ENCODE results near the gene ADNP. TPM values are rescaled to one million over a fixed set of nuclear protein-coding genes. Genes with fewer than 3 reads are reported as not detected.

The ADNP gene
- total and polyA plus RNA-seq, 2 experiments from 2014 or later, result 95.0 to 106 TPM

DNA sequence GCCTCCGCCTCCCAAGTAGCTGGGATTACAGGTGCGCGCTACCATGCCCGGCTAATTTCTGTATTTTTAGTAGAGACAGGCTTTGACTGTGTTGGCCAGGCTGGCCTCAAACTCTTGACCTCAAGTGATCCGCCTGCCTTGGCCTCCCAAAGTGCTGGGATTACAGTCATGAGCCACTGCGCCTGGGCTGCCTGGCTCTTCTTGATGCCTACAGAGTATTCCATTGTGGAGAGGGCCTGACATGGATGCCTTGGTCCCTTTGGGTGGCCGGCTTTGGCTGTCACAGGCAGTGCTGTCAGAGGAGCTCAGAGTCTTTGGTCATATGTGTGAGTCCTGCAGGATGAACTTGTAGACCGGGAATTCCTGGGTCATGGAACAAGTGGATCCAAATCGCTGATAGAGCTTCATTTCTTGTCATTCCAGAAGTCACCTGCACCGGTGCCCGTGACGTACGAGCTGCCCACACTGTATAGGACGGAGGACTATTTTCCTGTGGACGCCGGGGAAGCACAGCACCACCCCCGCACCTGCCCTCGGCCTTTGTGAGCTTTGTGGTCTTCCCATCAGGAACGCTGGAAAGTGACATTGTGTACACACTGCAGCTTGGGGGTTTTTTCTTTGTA, 55.1 kb downstream of the ADNP start:
- H3K4me3 Mint-ChIP-seq, result no peak overlapping the region
- Histone ChIP-seq H3K4me2 (no peak overlapping the region), H3K4me1 (ENCODE audit: insufficient read depth) (peaks cover 7% of the 10 kb centered on the region), H3K9me2 (ENCODE audit: insufficient read depth) (no peaks in the 10 kb centered on the region), H2AFZ (no peak overlapping the region), H3K79me2 (replicated peaks; ENCODE audit: insufficient read depth) (no peaks in the 10 kb centered on the region; the same call in 1 of the 2 replicates), H3K27ac (ENCODE audit: low read depth) (no peak overlapping the region), H3K27me3 (ENCODE audit: insufficient read depth) (no peaks in the 10 kb centered on the region), H3K36me3 (ENCODE audit: insufficient read depth) (no peaks in the 10 kb centered on the region), H3K4me3 (no peak overlapping the region), H4K20me1 (replicated peaks; ENCODE audit: insufficient read depth) (no peaks in the 10 kb centered on the region), H3F3A (replicated peaks; ENCODE audit: low read depth) (no peaks in the 10 kb centered on the region; the same call in 1 of the 2 replicates)
- H3K4me1 Mint-ChIP-seq, result peaks cover 32% of the 10 kb centered on the region
- H3K27me3 Mint-ChIP-seq (ENCODE audit: insufficient read depth, low read depth, poor library complexity), result peaks cover 22% of the 10 kb centered on the region
- peaks cover 23% of the 10 kb centered on the region for H3K36me3 Mint-ChIP-seq (ENCODE audit: low read depth)
- ATAC-seq, result no peak
- DNase-seq (ENCODE audit: low spot score), result no peak
- H3K9me3 Mint-ChIP-seq, result no peaks in the 10 kb centered on the region; the same call in 2 of the 3 replicates
- no peak overlapping the region for H3K27ac Mint-ChIP-seq
- TF ChIP-seq ZNF462 (CRISPR knock-in tag; IDR thresholded peaks at IDR 0.05) (no peak), ZNF331 (CRISPR knock-in tag; IDR thresholded peaks at IDR 0.05; ENCODE audit: low read depth) (no peak), EZH2 (IDR thresholded peaks at IDR 0.05; ENCODE audit: low read depth, unreplicated experiment) (no peak), STAT1 (IDR thresholded peaks at IDR 0.05; ENCODE audit: unreplicated experiment) (no peak), CTCF (conservative IDR thresholded peaks at IDR 0.05; ENCODE audit: low read depth in 2 of 2) (no peak), POLR2AphosphoS5 (IDR thresholded peaks at IDR 0.05; ENCODE audit: low read depth) (no peak), CREB1 (CRISPR knock-in tag; IDR thresholded peaks at IDR 0.05; ENCODE audit: low read depth) (no peak), NANOG (IDR thresholded peaks at IDR 0.05; ENCODE audit: borderline replicate concordance) (no peak), JUNB (IDR thresholded peaks at IDR 0.05; ENCODE audit: unreplicated experiment) (no peak), EZH2phosphoT487 (IDR thresholded peaks at IDR 0.05; ENCODE audit: unreplicated experiment) (no peak), ZNF114 (CRISPR knock-in tag; IDR thresholded peaks at IDR 0.05) (no peak)
- TF ChIP-seq, protein P1, sequence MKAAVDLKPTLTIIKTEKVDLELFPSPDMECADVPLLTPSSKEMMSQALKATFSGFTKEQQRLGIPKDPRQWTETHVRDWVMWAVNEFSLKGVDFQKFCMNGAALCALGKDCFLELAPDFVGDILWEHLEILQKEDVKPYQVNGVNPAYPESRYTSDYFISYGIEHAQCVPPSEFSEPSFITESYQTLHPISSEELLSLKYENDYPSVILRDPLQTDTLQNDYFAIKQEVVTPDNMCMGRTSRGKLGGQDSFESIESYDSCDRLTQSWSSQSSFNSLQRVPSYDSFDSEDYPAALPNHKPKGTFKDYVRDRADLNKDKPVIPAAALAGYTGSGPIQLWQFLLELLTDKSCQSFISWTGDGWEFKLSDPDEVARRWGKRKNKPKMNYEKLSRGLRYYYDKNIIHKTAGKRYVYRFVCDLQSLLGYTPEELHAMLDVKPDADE (IDR thresholded peaks at IDR 0.05), result no peak
- TF ChIP-seq, protein P2, sequence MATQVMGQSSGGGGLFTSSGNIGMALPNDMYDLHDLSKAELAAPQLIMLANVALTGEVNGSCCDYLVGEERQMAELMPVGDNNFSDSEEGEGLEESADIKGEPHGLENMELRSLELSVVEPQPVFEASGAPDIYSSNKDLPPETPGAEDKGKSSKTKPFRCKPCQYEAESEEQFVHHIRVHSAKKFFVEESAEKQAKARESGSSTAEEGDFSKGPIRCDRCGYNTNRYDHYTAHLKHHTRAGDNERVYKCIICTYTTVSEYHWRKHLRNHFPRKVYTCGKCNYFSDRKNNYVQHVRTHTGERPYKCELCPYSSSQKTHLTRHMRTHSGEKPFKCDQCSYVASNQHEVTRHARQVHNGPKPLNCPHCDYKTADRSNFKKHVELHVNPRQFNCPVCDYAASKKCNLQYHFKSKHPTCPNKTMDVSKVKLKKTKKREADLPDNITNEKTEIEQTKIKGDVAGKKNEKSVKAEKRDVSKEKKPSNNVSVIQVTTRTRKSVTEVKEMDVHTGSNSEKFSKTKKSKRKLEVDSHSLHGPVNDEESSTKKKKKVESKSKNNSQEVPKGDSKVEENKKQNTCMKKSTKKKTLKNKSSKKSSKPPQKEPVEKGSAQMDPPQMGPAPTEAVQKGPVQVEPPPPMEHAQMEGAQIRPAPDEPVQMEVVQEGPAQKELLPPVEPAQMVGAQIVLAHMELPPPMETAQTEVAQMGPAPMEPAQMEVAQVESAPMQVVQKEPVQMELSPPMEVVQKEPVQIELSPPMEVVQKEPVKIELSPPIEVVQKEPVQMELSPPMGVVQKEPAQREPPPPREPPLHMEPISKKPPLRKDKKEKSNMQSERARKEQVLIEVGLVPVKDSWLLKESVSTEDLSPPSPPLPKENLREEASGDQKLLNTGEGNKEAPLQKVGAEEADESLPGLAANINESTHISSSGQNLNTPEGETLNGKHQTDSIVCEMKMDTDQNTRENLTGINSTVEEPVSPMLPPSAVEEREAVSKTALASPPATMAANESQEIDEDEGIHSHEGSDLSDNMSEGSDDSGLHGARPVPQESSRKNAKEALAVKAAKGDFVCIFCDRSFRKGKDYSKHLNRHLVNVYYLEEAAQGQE (IDR thresholded peaks at IDR 0.05; ENCODE audit: unreplicated experiment), result no peak
